Coronary artery (tissue), 2 donors: ENCODE data around the gene EMID1.
A peak's percentile ranks its signal among the peaks of the same experiment; 100 is the strongest.

Experiments used
- DNase-seq: peaks from one replicate; pipeline ENCODE4 v3.0.0-alpha.2; 2017; ENCODE audit warnings: low spot score
- H3K27ac ChIP-seq, 2 donors: fragments of 200-600 bp; sonication (generic); one replicate each; pipeline ENCODE4 v1.5.1; 2016 to 2019
- H3K4me3 ChIP-seq: fragments of 200-600 bp; sonication (generic); 2 replicates; pipeline ENCODE4 v1.5.1; 2016; ENCODE audit warnings: mild to moderate bottlenecking, moderate library complexity
- CTCF ChIP-seq: fragments of 200-600 bp; sonication (generic); IDR thresholded peaks from one replicate; pipeline ENCODE4 v1.5.1; 2019; ENCODE audit warnings: antibody characterized with exemption

EMID1 gene

GRCh38 chr22:29224121-29224858 lies 18.6 kb downstream of the EMID1 start:
- Histone ChIP-seq H3K27ac (peak overlapping the region in 1 of 2 donors; percentile 5), H3K4me3 (no peak overlapping the region)
- TF ChIP-seq CTCF, result no peak
- no peak for DNase-seq

GRCh38 chr22:29224859-29225410 lies 19.2 kb downstream of the EMID1 start:
- no peak for DNase-seq
- Histone ChIP-seq H3K4me3 (no peak overlapping the region), H3K27ac (peak overlapping the region in 1 of 2 donors; percentile 75)
- no peak for TF ChIP-seq CTCF

- no peak for TF ChIP-seq CTCF
- peak; percentile 76 for DNase-seq
- no peak overlapping the region for H3K4me3 ChIP-seq
- peak overlapping the region in 1 of 2 donors; percentile 75 for H3K27ac ChIP-seq
Measured at GRCh38 chr22:29225422-29226090, 19.9 kb downstream of the EMID1 start.

GRCh38 chr22:29226351-29226981 lies 20.8 kb downstream of the EMID1 start:
- DNase-seq, result no peak
- Histone ChIP-seq H3K4me3 (no peak overlapping the region), H3K27ac (peak overlapping the region in 1 of 2 donors; percentile 75)
- no peak for TF ChIP-seq CTCF

GRCh38 chr22:29230972-29231875 lies 25.5 kb downstream of the EMID1 start:
- Histone ChIP-seq H3K27ac (no peak overlapping the region), H3K4me3 (no peak overlapping the region)
- DNase-seq, result no peak
- no peak for TF ChIP-seq CTCF
